AG10803 (cell line): ENCODE results near the gene JMJD8.

Experiments
- DNase-seq: peaks from one replicate; pipeline ENCODE4 v3.0.0; 2010; ENCODE audit warnings: low read depth
- H3K4me3 ChIP-seq: 2 replicates; pipeline ENCODE4 v1.5.1; 2011; ENCODE audit warnings: mild to moderate bottlenecking, low read length, control low read depth
- TF ChIP-seq, protein P1 (sequence below): conservative IDR thresholded peaks from 2 replicates; pipeline ENCODE4 v1.5.1; 2011; ENCODE audit warnings: mild to moderate bottlenecking, low read length, control low read depth, inconsistent platforms

Gene JMJD8

GRCh38 chr16:676565-676902, 7.6 kb downstream of the JMJD8 start:
- TF ChIP-seq, protein P1, sequence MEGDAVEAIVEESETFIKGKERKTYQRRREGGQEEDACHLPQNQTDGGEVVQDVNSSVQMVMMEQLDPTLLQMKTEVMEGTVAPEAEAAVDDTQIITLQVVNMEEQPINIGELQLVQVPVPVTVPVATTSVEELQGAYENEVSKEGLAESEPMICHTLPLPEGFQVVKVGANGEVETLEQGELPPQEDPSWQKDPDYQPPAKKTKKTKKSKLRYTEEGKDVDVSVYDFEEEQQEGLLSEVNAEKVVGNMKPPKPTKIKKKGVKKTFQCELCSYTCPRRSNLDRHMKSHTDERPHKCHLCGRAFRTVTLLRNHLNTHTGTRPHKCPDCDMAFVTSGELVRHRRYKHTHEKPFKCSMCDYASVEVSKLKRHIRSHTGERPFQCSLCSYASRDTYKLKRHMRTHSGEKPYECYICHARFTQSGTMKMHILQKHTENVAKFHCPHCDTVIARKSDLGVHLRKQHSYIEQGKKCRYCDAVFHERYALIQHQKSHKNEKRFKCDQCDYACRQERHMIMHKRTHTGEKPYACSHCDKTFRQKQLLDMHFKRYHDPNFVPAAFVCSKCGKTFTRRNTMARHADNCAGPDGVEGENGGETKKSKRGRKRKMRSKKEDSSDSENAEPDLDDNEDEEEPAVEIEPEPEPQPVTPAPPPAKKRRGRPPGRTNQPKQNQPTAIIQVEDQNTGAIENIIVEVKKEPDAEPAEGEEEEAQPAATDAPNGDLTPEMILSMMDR, result no peak
- DNase-seq, result no peak
- H3K4me3 ChIP-seq, result no peak overlapping the region

DNA sequence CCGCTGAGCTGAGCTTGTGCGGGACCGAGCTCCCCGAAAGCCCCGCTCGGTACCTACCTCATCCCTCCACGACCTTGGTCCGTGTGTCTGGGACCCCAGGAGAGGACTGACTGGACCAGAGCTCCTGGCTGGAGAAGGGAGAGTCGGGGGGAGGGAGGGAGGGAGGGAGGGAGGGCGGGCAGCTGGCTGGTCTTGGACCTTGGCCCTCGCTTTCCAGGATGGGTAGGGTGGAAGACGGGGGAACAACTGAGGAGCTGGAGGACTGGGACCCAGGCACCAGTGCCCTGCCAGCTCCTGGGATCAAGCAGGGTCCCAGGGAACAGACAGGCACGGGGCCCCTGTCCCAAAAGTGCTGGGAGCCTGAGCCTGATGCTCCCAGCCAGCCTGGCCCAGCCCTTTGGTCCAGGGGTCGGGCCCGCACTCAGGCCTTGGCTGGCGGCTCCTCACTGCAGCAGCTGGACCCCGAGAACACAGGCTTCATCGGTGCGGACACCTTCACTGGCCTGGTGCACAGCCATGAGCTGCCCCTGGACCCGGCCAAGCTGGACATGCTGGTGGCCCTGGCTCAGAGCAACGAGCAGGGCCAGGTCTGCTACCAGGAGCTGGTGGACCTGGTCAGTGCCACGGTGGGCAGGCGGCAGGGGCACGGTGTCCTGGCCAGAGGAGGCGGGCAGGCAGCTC, 8.1 kb downstream of the JMJD8 start:
- TF ChIP-seq, protein P1, result no peak
- peak overlapping the region; percentile 49 for H3K4me3 ChIP-seq
- DNase-seq, result no peak

GRCh38 chr16:674968-675883, 8.9 kb downstream of the JMJD8 start, which contains the start of gene RHBDL1:
Gene RHBDL1, plus strand, starts transcription at chr16:675671. Its CDS starts 120 bp downstream, at chr16:675791.
- DNase-seq, result peak; percentile 29
- peak within 1 kb of the TSS; percentile 49 for H3K4me3 ChIP-seq
- TF ChIP-seq, protein P1, result no peak

DNA sequence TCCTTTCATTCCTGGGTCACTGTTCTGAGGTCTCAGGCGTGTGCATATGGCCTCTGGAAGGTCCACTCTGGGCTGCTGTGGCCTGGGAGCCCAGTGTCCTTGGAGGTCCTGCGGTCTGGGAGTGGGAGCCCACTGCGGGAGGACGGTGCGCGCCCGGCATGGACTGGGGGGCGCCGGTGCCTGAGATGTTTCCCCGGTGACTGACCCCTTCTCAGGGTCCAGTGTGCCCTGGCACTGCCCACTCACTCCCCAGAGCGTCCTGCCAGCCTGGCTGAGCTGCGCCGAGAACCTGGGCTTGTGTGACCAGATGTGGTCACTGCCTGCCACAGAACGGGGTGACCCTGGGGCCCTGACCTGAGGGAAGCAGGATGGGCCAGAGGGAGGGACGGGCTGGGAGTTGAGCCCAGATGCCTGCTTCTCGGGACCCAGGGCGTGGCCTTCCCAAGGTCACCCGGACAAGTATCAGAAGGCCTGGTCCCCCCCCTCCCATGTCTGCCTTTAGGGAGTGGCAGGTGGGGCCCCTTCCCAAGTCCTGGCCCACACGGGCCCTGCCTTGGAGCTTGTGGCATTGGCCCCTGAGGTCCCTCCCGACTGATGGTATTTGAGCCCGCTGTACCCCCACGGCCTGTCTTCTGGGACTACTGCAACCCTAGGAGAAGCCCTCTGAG, 9.8 kb downstream of the JMJD8 start:
- TF ChIP-seq, protein P1, result no peak
- no peak overlapping the region for H3K4me3 ChIP-seq
- no peak for DNase-seq

DNA sequence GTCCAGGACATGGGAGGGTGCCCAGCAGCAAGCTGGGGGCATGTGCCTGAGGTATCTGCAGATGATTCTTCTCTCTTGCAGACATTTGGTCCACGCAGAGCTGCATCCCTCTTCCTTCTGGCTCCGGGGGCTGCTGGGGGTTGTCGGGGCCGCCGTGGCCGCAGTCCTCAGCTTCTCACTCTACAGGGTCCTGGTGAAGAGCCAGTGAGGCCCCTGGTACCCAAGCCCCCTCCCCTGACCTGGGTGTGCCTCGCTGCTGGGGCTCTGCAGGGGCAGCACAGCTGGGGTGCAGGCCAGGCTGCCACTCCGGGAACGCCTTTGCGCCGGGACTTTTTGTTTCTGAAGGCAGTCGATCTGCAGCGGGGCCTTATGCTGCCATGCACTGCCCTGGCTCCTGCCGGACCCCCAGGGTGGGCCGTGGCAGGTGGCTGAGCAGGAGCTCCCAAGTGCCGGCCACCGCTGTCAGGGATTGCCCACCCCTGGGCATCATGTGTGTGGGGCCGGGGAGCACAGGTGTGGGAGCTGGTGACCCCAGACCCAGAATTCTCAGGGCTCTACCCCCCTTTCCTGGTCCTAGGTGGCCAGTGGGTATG, 10.6 kb downstream of the JMJD8 start:
- DNase-seq, result no peak
- no peak overlapping the region for H3K4me3 ChIP-seq
- TF ChIP-seq, protein P1, result no peak

DNA sequence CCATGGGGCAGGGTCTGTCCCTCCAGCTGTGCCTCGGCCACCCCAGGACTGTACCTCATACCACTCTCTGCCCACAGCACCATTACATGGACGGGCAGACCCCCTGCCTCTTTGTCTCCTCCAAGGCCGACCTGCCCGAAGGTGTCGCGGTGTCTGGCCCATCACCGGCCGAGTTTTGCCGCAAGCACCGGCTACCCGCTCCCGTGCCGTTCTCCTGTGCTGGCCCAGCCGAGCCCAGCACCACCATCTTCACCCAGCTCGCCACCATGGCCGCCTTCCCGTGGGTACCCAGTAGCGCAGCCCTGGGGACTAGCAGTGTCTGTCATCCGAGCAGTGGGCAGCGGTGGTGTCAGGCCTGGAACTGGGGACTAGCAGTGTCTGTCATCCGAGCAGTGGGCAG, 11.3 kb downstream of the JMJD8 start:
- no peak overlapping the region for H3K4me3 ChIP-seq
- TF ChIP-seq, protein P1, result no peak
- no peak for DNase-seq
